HepG2 (cell line): ENCODE data around the gene RCOR1. TPM values are rescaled to one million over a fixed set of nuclear protein-coding genes. Genes with fewer than 3 reads are reported as not detected.

Source experiments
- DMAP1 ChIP-seq: IDR thresholded peaks from 2 replicates; pipeline ENCODE4 v1.6.1; 2016
- SIX4 ChIP-seq: sonication (generic); formaldehyde crosslinking; IDR thresholded peaks from 2 replicates; pipeline ENCODE4 v1.4.0; 2020; ENCODE audit warnings: missing genetic modification reagents
- ZNF124 ChIP-seq: sonication (generic); formaldehyde crosslinking; IDR thresholded peaks from 2 replicates; pipeline ENCODE4 v1.4.0; 2020; ENCODE audit warnings: missing genetic modification reagents
- ZNF619 ChIP-seq: sonication (generic); formaldehyde crosslinking; IDR thresholded peaks from 2 replicates; pipeline ENCODE4 v1.4.0; 2020; ENCODE audit warnings: mild to moderate bottlenecking, missing genetic modification reagents
- ZNF773 ChIP-seq: sonication (generic); formaldehyde crosslinking; IDR thresholded peaks from 2 replicates; pipeline ENCODE4 v1.4.0; 2020; ENCODE audit warnings: missing genetic modification reagents, borderline replicate concordance
- polyA plus RNA-seq, 8 experiments: library from polyadenylated mRNA; depleted of rRNA in 3 of 8; stranded (reverse) in 7 of 8; unstranded in 1 of 8; fragments of >200 nt; fragmentation: Illumina TruSeq in 4 of 8; extraction: Trizol in 4 of 8; gene quantifications; 2 replicates each; pipeline versions ENCODE4 v1.2.1 to v1.2.3, GENCODE V29; 2011 to 2016; ENCODE audit warnings: low read depth in 4 of 8, missing spikeins in 1 of 8, mixed read lengths in 1 of 8; ENCODE audit not compliant: insufficient read depth in 1 of 8
- total RNA-seq, 5 experiments: library from RNA; depleted of rRNA; stranded (reverse); fragments of >200 nt; fragmentation: Illumina TruSeq; extraction: Trizol; gene quantifications; 2 replicates each; pipeline ENCODE4 v1.2.3, GENCODE V29; 2016; ENCODE audit warnings: low read depth in 1 of 5
- TF ChIP-seq, protein P1 (sequence below): sonication (generic); formaldehyde crosslinking; IDR thresholded peaks from 2 replicates; pipeline ENCODE4 v1.5.1; 2020; ENCODE audit warnings: mild to moderate bottlenecking, missing genetic modification reagents, moderate library complexity
- TF ChIP-seq, protein P2 (sequence below), 2 experiments: sonication (generic) in 1 of 2; formaldehyde crosslinking in 1 of 2; IDR thresholded peaks; 2 replicates each; pipeline versions ENCODE4 v1.4.0 to v1.6.1; 2016 to 2020; ENCODE audit warnings: borderline replicate concordance in 1 of 2, low read depth in 1 of 2, mild to moderate bottlenecking in 1 of 2, missing genetic modification reagents in 1 of 2
- TF ChIP-seq, protein P3 (sequence below): sonication (generic); formaldehyde crosslinking; IDR thresholded peaks from 2 replicates; pipeline ENCODE4 v1.5.0; 2020; ENCODE audit warnings: missing genetic modification reagents, mild to moderate bottlenecking, borderline replicate concordance
- TF ChIP-seq, protein P4 (sequence below): sonication (generic); formaldehyde crosslinking; conservative IDR thresholded peaks from 2 replicates; pipeline ENCODE4 v1.4.0; 2020; ENCODE audit warnings: mild to moderate bottlenecking, missing genetic modification reagents, moderate library complexity
- TF ChIP-seq, protein P5 (sequence below): sonication (generic); formaldehyde crosslinking; IDR thresholded peaks from 2 replicates; pipeline ENCODE4 v1.4.0; 2020; ENCODE audit warnings: missing genetic modification reagents

The RCOR1 gene
- total and polyA plus RNA-seq, 2 of the 13 experiments (the other 11 are each of a cell fraction or from before 2014, with no cell fraction given): 10.2 to 11.1 TPM

- TF ChIP-seq, protein P1, sequence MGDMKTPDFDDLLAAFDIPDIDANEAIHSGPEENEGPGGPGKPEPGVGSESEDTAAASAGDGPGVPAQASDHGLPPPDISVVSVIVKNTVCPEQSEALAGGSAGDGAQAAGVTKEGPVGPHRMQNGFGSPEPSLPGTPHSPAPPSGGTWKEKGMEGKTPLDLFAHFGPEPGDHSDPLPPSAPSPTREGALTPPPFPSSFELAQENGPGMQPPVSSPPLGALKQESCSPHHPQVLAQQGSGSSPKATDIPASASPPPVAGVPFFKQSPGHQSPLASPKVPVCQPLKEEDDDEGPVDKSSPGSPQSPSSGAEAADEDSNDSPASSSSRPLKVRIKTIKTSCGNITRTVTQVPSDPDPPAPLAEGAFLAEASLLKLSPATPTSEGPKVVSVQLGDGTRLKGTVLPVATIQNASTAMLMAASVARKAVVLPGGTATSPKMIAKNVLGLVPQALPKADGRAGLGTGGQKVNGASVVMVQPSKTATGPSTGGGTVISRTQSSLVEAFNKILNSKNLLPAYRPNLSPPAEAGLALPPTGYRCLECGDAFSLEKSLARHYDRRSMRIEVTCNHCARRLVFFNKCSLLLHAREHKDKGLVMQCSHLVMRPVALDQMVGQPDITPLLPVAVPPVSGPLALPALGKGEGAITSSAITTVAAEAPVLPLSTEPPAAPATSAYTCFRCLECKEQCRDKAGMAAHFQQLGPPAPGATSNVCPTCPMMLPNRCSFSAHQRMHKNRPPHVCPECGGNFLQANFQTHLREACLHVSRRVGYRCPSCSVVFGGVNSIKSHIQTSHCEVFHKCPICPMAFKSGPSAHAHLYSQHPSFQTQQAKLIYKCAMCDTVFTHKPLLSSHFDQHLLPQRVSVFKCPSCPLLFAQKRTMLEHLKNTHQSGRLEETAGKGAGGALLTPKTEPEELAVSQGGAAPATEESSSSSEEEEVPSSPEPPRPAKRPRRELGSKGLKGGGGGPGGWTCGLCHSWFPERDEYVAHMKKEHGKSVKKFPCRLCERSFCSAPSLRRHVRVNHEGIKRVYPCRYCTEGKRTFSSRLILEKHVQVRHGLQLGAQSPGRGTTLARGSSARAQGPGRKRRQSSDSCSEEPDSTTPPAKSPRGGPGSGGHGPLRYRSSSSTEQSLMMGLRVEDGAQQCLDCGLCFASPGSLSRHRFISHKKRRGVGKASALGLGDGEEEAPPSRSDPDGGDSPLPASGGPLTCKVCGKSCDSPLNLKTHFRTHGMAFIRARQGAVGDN (CRISPR knock-in tag): peak; percentile 48
- TF ChIP-seq, protein P2, sequence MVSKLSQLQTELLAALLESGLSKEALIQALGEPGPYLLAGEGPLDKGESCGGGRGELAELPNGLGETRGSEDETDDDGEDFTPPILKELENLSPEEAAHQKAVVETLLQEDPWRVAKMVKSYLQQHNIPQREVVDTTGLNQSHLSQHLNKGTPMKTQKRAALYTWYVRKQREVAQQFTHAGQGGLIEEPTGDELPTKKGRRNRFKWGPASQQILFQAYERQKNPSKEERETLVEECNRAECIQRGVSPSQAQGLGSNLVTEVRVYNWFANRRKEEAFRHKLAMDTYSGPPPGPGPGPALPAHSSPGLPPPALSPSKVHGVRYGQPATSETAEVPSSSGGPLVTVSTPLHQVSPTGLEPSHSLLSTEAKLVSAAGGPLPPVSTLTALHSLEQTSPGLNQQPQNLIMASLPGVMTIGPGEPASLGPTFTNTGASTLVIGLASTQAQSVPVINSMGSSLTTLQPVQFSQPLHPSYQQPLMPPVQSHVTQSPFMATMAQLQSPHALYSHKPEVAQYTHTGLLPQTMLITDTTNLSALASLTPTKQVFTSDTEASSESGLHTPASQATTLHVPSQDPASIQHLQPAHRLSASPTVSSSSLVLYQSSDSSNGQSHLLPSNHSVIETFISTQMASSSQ (IDR thresholded peaks at IDR 0.05; ENCODE audit: low read depth): no peak
- TF ChIP-seq, protein P2 (CRISPR knock-in tag; IDR thresholded peaks at IDR 0.05; ENCODE audit: borderline replicate concordance): peak; percentile 31; the same call in 1 of the 2 replicates
- no peak for TF ChIP-seq ZNF773
- no peak for TF ChIP-seq SIX4 (CRISPR knock-in tag)
- no peak for TF ChIP-seq ZNF124 (CRISPR knock-in tag)
- TF ChIP-seq ZNF619: no peak
- TF ChIP-seq, protein P3, sequence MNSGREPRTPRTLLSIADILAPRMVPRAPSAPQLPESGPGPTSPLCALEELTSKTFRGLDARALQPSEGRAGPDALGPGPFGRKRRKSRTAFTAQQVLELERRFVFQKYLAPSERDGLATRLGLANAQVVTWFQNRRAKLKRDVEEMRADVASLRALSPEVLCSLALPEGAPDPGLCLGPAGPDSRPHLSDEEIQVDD (CRISPR knock-in tag): no peak
- TF ChIP-seq DMAP1 (CRISPR knock-in tag): no peak
- TF ChIP-seq, protein P4, sequence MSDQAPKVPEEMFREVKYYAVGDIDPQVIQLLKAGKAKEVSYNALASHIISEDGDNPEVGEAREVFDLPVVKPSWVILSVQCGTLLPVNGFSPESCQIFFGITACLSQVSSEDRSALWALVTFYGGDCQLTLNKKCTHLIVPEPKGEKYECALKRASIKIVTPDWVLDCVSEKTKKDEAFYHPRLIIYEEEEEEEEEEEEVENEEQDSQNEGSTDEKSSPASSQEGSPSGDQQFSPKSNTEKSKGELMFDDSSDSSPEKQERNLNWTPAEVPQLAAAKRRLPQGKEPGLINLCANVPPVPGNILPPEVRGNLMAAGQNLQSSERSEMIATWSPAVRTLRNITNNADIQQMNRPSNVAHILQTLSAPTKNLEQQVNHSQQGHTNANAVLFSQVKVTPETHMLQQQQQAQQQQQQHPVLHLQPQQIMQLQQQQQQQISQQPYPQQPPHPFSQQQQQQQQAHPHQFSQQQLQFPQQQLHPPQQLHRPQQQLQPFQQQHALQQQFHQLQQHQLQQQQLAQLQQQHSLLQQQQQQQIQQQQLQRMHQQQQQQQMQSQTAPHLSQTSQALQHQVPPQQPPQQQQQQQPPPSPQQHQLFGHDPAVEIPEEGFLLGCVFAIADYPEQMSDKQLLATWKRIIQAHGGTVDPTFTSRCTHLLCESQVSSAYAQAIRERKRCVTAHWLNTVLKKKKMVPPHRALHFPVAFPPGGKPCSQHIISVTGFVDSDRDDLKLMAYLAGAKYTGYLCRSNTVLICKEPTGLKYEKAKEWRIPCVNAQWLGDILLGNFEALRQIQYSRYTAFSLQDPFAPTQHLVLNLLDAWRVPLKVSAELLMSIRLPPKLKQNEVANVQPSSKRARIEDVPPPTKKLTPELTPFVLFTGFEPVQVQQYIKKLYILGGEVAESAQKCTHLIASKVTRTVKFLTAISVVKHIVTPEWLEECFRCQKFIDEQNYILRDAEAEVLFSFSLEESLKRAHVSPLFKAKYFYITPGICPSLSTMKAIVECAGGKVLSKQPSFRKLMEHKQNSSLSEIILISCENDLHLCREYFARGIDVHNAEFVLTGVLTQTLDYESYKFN (CRISPR knock-in tag): peak; percentile 64
- TF ChIP-seq, protein P5, sequence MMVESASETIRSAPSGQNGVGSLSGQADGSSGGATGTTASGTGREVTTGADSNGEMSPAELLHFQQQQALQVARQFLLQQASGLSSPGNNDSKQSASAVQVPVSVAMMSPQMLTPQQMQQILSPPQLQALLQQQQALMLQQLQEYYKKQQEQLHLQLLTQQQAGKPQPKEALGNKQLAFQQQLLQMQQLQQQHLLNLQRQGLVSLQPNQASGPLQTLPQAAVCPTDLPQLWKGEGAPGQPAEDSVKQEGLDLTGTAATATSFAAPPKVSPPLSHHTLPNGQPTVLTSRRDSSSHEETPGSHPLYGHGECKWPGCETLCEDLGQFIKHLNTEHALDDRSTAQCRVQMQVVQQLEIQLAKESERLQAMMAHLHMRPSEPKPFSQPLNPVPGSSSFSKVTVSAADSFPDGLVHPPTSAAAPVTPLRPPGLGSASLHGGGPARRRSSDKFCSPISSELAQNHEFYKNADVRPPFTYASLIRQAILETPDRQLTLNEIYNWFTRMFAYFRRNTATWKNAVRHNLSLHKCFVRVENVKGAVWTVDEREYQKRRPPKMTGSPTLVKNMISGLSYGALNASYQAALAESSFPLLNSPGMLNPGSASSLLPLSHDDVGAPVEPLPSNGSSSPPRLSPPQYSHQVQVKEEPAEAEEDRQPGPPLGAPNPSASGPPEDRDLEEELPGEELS (CRISPR knock-in tag): peak; percentile 75
Measured at GRCh38 chr14:102726191-102726949, 133.9 kb downstream of the RCOR1 start (continued).
